D721Med (cell line): ENCODE data around the gene PDK1.
"Not testable (repeated sequence)": the region's sequence is repeated elsewhere in the genome, so short reads cannot be mapped to it uniquely, and the experiment has no call there.

Source experiments
- DNase-seq: peaks from one replicate; pipeline ENCODE4 v3.0.0; 2011; ENCODE audit warnings: low spot score; ENCODE audit not compliant: insufficient read length
- FAIRE-seq: peaks from 2 replicates; lab custom pipeline; 2011; peaks lifted over from hg19 to GRCh38; lab: Jason Lieb, UNC
- TF ChIP-seq, protein P1 (sequence below): IDR thresholded peaks from 2 replicates; pipeline ENCODE4 v1.5.1; 2012; ENCODE audit warnings: mild to moderate bottlenecking, control low read depth; ENCODE audit not compliant: insufficient read depth; ENCODE audit errors: missing control alignments

PDK1 gene

DNA sequence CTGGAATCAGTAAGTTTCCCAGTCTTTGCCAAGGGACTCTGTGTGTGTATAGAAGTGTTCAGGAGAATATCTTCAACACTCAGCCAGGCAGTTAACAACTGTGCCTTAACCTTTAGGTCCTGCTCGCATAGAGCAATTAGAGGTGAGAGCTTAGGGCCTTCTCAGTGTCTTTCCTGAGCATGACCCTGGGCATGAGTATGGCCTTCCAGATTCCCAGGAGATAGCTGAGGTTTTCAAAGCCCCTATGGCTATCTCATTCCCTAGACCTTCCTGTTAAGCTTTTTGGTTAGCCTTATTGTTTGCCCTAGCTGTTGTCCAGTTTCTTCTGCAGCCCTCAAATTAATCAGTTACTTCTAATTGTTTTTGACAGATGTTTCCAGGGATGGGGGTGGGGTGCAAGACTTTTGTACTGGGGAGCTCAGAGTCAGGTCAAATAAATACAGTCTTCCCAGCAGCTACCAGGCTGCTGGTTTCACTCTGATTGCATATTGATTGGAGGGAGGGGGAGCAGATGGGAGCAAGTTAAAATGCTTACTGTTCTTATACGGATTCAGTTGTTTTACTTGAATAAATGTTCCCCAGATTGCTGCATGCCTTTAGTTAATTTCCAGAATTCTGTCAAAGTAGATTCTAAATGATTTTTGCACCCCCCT lies 23.1 kb downstream of the PDK1 start:
- FAIRE-seq, result no peak
- DNase-seq, result no peak
- TF ChIP-seq, protein P1, sequence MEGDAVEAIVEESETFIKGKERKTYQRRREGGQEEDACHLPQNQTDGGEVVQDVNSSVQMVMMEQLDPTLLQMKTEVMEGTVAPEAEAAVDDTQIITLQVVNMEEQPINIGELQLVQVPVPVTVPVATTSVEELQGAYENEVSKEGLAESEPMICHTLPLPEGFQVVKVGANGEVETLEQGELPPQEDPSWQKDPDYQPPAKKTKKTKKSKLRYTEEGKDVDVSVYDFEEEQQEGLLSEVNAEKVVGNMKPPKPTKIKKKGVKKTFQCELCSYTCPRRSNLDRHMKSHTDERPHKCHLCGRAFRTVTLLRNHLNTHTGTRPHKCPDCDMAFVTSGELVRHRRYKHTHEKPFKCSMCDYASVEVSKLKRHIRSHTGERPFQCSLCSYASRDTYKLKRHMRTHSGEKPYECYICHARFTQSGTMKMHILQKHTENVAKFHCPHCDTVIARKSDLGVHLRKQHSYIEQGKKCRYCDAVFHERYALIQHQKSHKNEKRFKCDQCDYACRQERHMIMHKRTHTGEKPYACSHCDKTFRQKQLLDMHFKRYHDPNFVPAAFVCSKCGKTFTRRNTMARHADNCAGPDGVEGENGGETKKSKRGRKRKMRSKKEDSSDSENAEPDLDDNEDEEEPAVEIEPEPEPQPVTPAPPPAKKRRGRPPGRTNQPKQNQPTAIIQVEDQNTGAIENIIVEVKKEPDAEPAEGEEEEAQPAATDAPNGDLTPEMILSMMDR, result no peak

DNA sequence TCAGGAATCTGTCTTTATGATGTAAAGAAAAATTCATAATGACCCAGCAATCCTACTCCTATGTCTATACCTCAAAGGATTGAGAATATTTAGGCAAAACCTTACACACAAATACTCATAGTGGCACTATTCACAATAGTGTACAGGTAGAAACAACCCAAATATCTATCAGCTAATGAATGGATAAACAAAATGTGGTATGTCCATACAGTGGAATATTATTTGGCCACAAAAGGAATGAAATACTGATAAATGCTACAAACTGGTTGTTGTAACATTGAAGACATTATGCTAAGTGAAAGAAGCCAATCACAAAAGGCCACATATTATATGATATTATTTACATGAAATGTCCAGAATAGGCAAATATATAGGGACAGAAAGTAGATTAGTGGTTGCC lies 24.7 kb downstream of the PDK1 start:
- DNase-seq, result no peak
- TF ChIP-seq, protein P1, result no peak
- no peak for FAIRE-seq

DNA sequence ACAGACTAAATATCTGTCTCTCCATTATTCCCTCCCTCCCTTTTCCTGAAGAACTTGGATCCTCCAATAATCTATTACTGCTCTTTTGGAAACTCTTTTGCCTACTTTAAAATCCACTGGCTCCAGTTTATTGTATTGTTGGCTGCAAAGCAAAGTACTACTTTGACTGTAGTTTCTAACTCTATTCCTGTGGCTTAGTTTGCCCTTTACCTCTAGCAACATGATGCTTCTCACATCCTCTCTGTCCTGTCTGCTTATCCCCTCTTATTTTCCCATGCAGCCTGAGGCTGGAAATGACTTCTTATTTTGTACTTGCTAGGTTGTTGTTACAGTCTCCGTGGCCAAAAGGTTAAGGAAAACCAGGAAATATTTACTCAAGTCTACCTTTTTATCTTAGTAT lies 26.8 kb downstream of the PDK1 start:
- TF ChIP-seq, protein P1, result no peak
- FAIRE-seq (no peak), DNase-seq (no peak)

DNA sequence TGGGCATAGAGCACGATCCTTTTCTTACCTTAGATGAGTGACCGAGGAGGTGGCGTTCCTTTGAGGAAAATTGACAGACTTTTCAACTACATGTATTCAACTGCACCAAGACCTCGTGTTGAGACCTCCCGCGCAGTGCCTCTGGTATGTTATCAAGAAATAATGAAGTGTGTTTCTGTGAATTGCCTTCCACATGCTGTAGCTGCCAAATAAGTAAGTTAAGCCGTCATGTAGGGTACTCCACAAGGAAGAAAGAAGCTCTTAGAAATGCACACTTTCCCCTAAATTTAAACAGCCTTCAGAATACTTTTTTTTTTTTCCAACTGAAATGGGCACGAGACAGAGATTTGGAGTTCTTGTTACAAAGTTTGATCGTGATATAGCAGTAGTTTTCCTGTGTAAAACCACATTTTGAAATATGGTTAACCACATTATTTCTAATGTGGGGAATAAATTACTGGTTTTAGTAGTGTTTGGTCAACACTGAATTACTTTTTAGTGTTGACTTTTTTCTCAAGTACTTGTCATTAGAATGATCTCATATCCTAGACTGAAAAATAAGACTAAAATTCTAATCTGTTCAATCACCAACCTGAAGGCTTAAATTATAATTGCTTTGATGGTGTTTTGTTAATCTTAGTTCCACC lies 30.5 kb downstream of the PDK1 start:
- TF ChIP-seq, protein P1, result no peak
- FAIRE-seq (no peak), DNase-seq (no peak)

DNA sequence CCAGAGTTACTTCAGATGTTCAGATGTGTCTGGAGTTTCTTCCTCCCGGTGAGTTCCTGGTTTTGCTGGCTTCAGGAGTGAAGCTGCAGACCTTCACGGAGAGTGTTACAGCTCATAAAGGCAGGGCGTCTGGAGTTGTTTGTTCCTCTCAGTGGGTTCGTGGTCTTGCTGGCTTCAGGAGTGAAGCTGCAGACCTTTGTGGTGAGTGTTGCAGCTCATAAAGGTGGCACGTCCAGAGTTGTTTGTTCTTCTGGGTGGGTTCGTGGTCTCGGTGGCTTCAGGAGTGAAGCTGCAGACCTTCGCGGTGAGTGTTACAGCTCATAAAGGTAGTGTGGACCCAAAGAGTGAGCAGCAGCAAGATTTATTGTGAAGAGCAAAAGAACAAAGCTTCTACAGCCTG lies 31.3 kb downstream of the PDK1 start:
- not testable (repeated sequence) for FAIRE-seq, DNase-seq

DNA sequence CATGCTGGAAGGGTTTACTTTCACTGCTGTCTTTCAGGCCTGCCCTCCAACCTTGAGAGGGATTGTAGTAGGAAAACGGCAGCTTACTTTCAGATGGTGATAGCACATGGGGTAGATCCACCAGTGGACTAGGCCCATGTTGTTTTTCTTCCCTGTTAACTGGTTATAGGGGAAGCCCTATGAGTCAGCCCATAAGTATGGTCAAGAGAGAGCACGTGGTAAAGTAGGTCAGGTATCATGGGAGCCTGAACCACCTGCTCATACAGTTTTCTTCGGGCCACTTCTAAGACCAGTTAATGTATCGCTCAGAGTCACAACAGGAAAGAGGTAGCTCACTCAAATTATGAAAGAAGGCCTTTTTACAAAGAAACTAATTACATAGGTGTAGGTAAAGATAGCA lies 33.0 kb downstream of the PDK1 start:
- DNase-seq (no peak), FAIRE-seq (no peak)
- TF ChIP-seq, protein P1, result no peak

DNA sequence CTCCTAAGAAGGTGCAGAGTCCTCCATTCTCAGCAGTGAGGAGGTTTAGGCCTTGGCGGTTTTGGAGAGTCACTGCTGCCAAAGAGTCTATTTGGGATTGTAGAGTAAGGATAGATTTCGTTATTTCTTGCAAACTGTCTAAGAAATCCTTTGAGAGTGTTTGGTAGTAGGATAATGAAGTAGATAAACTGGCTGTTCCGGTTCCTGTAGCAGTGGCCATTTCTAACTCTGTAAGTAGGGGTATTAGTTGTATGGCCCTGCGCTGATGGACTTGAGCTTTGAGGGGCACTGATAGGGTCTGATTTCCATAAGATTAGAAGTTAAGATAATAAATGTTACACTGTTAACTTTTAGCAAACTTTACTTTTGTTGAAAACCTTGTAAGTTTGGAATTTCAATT lies 35.5 kb downstream of the PDK1 start:
- not testable (repeated sequence) for FAIRE-seq, DNase-seq

DNA sequence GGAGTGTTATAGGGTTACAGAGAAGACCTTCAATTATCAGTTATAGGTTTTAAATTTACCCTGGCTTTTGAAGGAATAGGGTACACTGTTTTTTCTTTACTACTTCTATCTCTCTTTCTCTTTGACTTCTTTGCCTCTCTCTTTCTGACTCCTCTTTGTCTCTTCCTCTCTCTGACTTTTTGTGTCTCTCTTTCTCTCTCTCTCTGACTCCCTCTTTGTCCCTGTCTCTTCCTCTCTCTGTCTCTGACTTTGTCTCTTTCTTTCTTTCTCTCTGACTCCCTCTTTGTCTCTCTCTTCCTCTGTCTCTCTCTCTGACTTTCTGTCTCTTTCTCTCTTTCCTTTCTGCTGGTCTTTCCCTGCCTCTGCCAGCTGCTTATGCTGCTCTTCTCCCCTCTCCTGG lies 36.3 kb downstream of the PDK1 start:
- not testable (repeated sequence) for FAIRE-seq, DNase-seq

DNA sequence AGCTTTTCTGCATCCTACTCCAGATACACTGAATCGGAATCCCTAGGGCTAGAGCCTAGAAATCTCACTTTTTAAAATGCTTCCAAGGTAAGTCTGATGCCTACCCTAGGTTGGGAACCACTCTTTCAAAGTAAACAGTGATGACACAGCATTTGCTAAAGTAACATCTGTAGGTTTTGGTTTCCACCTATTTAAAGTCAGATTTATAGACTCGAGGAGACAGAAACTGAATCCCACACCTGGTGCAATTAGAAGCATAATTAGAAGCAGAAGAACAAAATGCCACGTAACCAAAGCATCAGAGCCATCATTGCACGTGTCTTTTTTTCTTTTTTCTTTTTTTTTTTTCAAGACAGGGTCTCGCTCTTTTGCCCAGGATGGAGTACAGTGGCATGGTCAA lies 40.9 kb downstream of the PDK1 start:
- DNase-seq (no peak), FAIRE-seq (no peak)
- TF ChIP-seq, protein P1, result no peak
